ENCODE measurements around the gene APC2. TPM values are rescaled to one million over a fixed set of nuclear protein-coding genes. Genes with fewer than 3 reads are reported as not detected.
"Not testable (repeated sequence)": the region's sequence is repeated elsewhere in the genome, so short reads cannot be mapped to it uniquely, and the experiment has no call there.

The APC2 gene
- polyA plus RNA-seq, 1 donor from 2014 or later: 50.5 TPM

DNA sequence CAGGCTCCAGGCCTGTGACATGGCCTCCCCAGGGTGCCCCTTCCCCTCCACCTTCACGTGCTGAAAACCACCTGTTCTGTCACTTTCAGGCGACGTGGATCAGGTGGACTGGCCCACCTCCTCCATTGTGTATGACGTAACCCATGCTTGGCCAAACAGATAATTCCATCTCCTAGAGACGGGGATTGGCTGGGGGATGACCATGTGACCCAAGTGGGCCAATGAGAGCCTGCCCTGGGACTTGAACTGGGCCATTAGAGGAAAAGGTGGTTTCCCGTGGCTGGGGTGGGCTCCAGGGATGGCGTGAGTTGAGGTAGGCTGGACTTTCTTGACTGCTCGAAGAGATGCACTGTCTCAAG lies 66.5 kb downstream of the APC2 start:
- H3K27me3 ChIP-seq (ENCODE audit: insufficient read depth, low read depth, low read length): peaks cover 22% of the 10 kb centered on the region
- H3K4me2 ChIP-seq (ENCODE audit: low read length): no peak overlapping the region

DNA sequence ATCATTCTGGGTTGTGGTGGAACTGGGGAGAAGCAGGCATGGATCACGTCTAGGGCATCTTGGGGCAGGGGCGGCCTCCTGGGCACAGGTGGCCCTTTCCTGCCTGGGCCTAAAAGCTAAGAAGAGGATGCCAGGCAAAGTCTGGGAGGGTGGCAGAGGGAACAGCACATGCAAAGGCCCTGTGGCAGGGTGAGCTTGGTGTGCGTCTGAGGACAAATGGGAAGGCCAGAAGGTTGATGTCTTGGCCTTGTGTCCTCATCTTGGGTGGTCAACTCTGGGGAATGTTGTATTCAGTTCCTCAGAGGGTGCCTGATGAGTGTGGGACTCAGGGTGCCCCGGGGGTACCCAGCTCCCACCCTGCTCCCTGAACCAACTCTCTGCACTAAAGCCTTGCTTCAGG lies 68.5 kb downstream of the APC2 start:
- Histone ChIP-seq H3K27me3 (ENCODE audit: insufficient read depth, low read depth, low read length) (peaks cover 12% of the 10 kb centered on the region), H3F3A (ENCODE audit: insufficient read depth, low read length, poor library complexity, severe bottlenecking) (no peaks in the 10 kb centered on the region), H3K36me3 (ENCODE audit: insufficient read depth, low read length) (no peaks in the 10 kb centered on the region), H3K4me3 (ENCODE audit: low read length) (no peak overlapping the region), H2AFZ (ENCODE audit: low read depth, low read length) (no peak overlapping the region), H3K27ac (ENCODE audit: low read length) (no peak overlapping the region), H4K20me1 (ENCODE audit: insufficient read depth) (no peaks in the 10 kb centered on the region), H3K9me2 (ENCODE audit: insufficient read depth, low read length) (no peaks in the 10 kb centered on the region), H3K4me2 (ENCODE audit: low read length) (no peak overlapping the region), H3K79me2 (replicated peaks; ENCODE audit: insufficient read depth, low read length) (no peaks in the 10 kb centered on the region), H3K9ac (ENCODE audit: low read length) (no peak overlapping the region), H3K9me3 (ENCODE audit: low read length) (no peaks in the 10 kb centered on the region)
- TF ChIP-seq EZH2 (IDR thresholded peaks at IDR 0.05; ENCODE audit: borderline replicate concordance, insufficient read depth, low read length, poor library complexity, severe bottlenecking): no peak
- no peak for TF ChIP-seq TAF1 (IDR thresholded peaks at IDR 0.05; ENCODE audit: low read depth)
- TF ChIP-seq, protein P1, sequence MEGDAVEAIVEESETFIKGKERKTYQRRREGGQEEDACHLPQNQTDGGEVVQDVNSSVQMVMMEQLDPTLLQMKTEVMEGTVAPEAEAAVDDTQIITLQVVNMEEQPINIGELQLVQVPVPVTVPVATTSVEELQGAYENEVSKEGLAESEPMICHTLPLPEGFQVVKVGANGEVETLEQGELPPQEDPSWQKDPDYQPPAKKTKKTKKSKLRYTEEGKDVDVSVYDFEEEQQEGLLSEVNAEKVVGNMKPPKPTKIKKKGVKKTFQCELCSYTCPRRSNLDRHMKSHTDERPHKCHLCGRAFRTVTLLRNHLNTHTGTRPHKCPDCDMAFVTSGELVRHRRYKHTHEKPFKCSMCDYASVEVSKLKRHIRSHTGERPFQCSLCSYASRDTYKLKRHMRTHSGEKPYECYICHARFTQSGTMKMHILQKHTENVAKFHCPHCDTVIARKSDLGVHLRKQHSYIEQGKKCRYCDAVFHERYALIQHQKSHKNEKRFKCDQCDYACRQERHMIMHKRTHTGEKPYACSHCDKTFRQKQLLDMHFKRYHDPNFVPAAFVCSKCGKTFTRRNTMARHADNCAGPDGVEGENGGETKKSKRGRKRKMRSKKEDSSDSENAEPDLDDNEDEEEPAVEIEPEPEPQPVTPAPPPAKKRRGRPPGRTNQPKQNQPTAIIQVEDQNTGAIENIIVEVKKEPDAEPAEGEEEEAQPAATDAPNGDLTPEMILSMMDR (IDR thresholded peaks at IDR 0.05; ENCODE audit: poor library complexity, severe bottlenecking): no peak
- no peak for TF ChIP-seq MXI1 (conservative IDR thresholded peaks at IDR 0.05; ENCODE audit: poor library complexity, severe bottlenecking)
- no peak for TF ChIP-seq RAD21 (conservative IDR thresholded peaks at IDR 0.05)
- TF ChIP-seq POLR2AphosphoS5 (IDR thresholded peaks at IDR 0.05): no peak
- TF ChIP-seq, protein P2, sequence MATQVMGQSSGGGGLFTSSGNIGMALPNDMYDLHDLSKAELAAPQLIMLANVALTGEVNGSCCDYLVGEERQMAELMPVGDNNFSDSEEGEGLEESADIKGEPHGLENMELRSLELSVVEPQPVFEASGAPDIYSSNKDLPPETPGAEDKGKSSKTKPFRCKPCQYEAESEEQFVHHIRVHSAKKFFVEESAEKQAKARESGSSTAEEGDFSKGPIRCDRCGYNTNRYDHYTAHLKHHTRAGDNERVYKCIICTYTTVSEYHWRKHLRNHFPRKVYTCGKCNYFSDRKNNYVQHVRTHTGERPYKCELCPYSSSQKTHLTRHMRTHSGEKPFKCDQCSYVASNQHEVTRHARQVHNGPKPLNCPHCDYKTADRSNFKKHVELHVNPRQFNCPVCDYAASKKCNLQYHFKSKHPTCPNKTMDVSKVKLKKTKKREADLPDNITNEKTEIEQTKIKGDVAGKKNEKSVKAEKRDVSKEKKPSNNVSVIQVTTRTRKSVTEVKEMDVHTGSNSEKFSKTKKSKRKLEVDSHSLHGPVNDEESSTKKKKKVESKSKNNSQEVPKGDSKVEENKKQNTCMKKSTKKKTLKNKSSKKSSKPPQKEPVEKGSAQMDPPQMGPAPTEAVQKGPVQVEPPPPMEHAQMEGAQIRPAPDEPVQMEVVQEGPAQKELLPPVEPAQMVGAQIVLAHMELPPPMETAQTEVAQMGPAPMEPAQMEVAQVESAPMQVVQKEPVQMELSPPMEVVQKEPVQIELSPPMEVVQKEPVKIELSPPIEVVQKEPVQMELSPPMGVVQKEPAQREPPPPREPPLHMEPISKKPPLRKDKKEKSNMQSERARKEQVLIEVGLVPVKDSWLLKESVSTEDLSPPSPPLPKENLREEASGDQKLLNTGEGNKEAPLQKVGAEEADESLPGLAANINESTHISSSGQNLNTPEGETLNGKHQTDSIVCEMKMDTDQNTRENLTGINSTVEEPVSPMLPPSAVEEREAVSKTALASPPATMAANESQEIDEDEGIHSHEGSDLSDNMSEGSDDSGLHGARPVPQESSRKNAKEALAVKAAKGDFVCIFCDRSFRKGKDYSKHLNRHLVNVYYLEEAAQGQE (IDR thresholded peaks at IDR 0.05; ENCODE audit: borderline replicate concordance): no peak
- no peak for TF ChIP-seq EP300 (conservative IDR thresholded peaks at IDR 0.05; ENCODE audit: poor library complexity, severe bottlenecking)
- no peak for TF ChIP-seq SMC3 (conservative IDR thresholded peaks at IDR 0.05; ENCODE audit: poor library complexity)

More for the DNA sequence above, 66.5 kb downstream of the APC2 start:
- H3K36me3 ChIP-seq (ENCODE audit: insufficient read depth, low read length): no peaks in the 10 kb centered on the region
- no peaks in the 10 kb centered on the region for H3K9me3 ChIP-seq (ENCODE audit: low read length)
- no peaks in the 10 kb centered on the region for H3K9me2 ChIP-seq (ENCODE audit: insufficient read depth, low read length)
- no peak overlapping the region for H2AFZ ChIP-seq (ENCODE audit: low read depth, low read length)
- H3K9ac ChIP-seq (ENCODE audit: low read length): no peak overlapping the region
- H3K79me2 ChIP-seq (replicated peaks; ENCODE audit: insufficient read depth, low read length): no peaks in the 10 kb centered on the region
- TF ChIP-seq MXI1 (conservative IDR thresholded peaks at IDR 0.05; ENCODE audit: poor library complexity, severe bottlenecking): no peak
- TF ChIP-seq SMC3 (conservative IDR thresholded peaks at IDR 0.05; ENCODE audit: poor library complexity): no peak
- no peak for TF ChIP-seq EP300 (conservative IDR thresholded peaks at IDR 0.05; ENCODE audit: poor library complexity, severe bottlenecking)
- TF ChIP-seq RAD21 (conservative IDR thresholded peaks at IDR 0.05): no peak
- no peak for TF ChIP-seq POLR2AphosphoS5 (IDR thresholded peaks at IDR 0.05)
- no peak for TF ChIP-seq TAF1 (IDR thresholded peaks at IDR 0.05; ENCODE audit: low read depth)
- no peaks in the 10 kb centered on the region for H3F3A ChIP-seq (ENCODE audit: insufficient read depth, low read length, poor library complexity, severe bottlenecking)
- no peaks in the 10 kb centered on the region for H4K20me1 ChIP-seq (ENCODE audit: insufficient read depth)
- H3K4me3 ChIP-seq (ENCODE audit: low read length): no peak overlapping the region
- no peak overlapping the region for H3K27ac ChIP-seq (ENCODE audit: low read length)

DNA sequence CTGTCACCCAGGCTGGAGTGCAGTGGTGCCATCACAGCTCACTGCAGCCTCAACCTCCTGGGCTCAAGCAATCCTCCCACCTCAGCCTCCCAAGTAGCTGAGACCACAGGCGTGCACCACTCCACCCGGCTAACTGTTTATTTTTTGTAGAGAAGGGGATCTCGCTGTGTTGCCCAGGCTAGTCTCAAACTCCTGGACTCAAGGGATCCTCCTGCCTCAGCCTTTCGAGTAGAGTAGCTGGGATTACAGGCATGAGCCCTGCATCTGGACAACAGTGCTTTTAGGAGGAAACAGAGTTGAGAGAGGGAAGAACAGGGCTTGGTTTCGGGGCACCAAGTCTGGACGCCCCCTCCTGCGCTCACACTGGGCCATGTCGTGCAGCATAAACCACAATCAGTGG lies 69.9 kb downstream of the APC2 start:
- not testable (repeated sequence) for H3K9ac ChIP-seq (ENCODE audit: low read length); H3K9me2 ChIP-seq (ENCODE audit: insufficient read depth, low read length); H3K27ac ChIP-seq (ENCODE audit: low read length); H3K4me2 ChIP-seq (ENCODE audit: low read length); H3F3A ChIP-seq (ENCODE audit: insufficient read depth, low read length, poor library complexity, severe bottlenecking); H4K20me1 ChIP-seq (ENCODE audit: insufficient read depth); H3K36me3 ChIP-seq (ENCODE audit: insufficient read depth, low read length); H3K4me3 ChIP-seq (ENCODE audit: low read length); H2AFZ ChIP-seq (ENCODE audit: low read depth, low read length); H3K9me3 ChIP-seq (ENCODE audit: low read length); H3K79me2 ChIP-seq (replicated peaks; ENCODE audit: insufficient read depth, low read length)
- H3K27me3 ChIP-seq (ENCODE audit: insufficient read depth, low read depth, low read length): peaks cover 19% of the 10 kb centered on the region

Measured in neural cell (in vitro differentiated cells).